ENCODE data around the gene AIP.
"Not testable (repeated sequence)": the region's sequence is repeated elsewhere in the genome, so short reads cannot be mapped to it uniquely, and the experiment has no call there.

Gene AIP

GRCh38 chr11:67449116-67449844, 33.5 kb upstream of the AIP start:
- DNase-seq, result no peak

- no peak for DNase-seq
Observed at GRCh38 chr11:67450796-67451657, 31.8 kb upstream of the AIP start.

GRCh38 chr11:67451658-67451976, 31.2 kb upstream of the AIP start:
- DNase-seq, result no peak

- no peak for DNase-seq
Observed at GRCh38 chr11:67452141-67452952, 30.5 kb upstream of the AIP start, which contains the start of gene GPR152. Gene GPR152 (minus strand): TSS chr11:67452729. CDS start chr11:67452724, 5 bp downstream.

- DNase-seq, result no peak
Observed at GRCh38 chr11:67453816-67454732, 28.8 kb upstream of the AIP start.

- DNase-seq, result no peak
Observed at GRCh38 chr11:67455054-67455453, 27.8 kb upstream of the AIP start, which contains the start of gene CABP4. Gene CABP4 (plus strand): TSS chr11:67455354. CDS start chr11:67455424, 70 bp downstream.

- DNase-seq, result no peak
Observed at GRCh38 chr11:67456068-67456705, 26.6 kb upstream of the AIP start.

GRCh38 chr11:67457453-67457852, 25.4 kb upstream of the AIP start:
- no peak for DNase-seq

- DNase-seq, result no peak
Observed at GRCh38 chr11:67458266-67458665, 24.6 kb upstream of the AIP start.

GRCh38 chr11:67463186-67463585, 19.6 kb upstream of the AIP start:
- DNase-seq, result no peak

GRCh38 chr11:67463680-67464410, 19.0 kb upstream of the AIP start:
- no peak for DNase-seq

GRCh38 chr11:67464411-67465188, 18.2 kb upstream of the AIP start:
- DNase-seq, result no peak

GRCh38 chr11:67465189-67465510, 17.7 kb upstream of the AIP start:
- DNase-seq, result no peak

GRCh38 chr11:67465530-67465929, 17.3 kb upstream of the AIP start:
- DNase-seq, result not testable (repeated sequence)

- DNase-seq, result no peak
Observed at GRCh38 chr11:67466367-67466766, 16.5 kb upstream of the AIP start.

- no peak for DNase-seq
Observed at GRCh38 chr11:67466962-67467771, 15.7 kb upstream of the AIP start.

GRCh38 chr11:67468056-67468455, 14.8 kb upstream of the AIP start:
- no peak for DNase-seq

- no peak for DNase-seq
Observed at GRCh38 chr11:67468456-67468758, 14.4 kb upstream of the AIP start.

GRCh38 chr11:67468759-67469507, 13.9 kb upstream of the AIP start, which contains the start of gene TMEM134:
Gene TMEM134 (minus strand): TSS chr11:67469251. CDS start chr11:67469192, 59 bp downstream.
- DNase-seq, result peak; percentile 73
